Amniotic stem cell (primary cell): ENCODE data around the gene EML1.

Source experiments
- DNase-seq: peaks from one replicate; lab custom pipeline; 2025; lab: John Stamatoyannopoulos, UW

Gene EML1

GRCh38 chr14:99805757-99806439 lies 12.7 kb downstream of the EML1 start:
- DNase-seq = no peak

GRCh38 chr14:99806836-99807235 lies 13.6 kb downstream of the EML1 start:
- DNase-seq = no peak

GRCh38 chr14:99807413-99808153 lies 14.4 kb downstream of the EML1 start:
- no peak for DNase-seq

GRCh38 chr14:99808154-99808505 lies 14.9 kb downstream of the EML1 start:
- no peak for DNase-seq

GRCh38 chr14:99808515-99808914 lies 15.3 kb downstream of the EML1 start:
- DNase-seq = no peak

GRCh38 chr14:99809360-99809759 lies 16.1 kb downstream of the EML1 start:
- no peak for DNase-seq

GRCh38 chr14:99809859-99810558 lies 16.8 kb downstream of the EML1 start:
- DNase-seq = no peak

GRCh38 chr14:99810559-99810874 lies 17.3 kb downstream of the EML1 start:
- no peak for DNase-seq

- DNase-seq = no peak
Measured at GRCh38 chr14:99812096-99812750, 19.0 kb downstream of the EML1 start.

- no peak for DNase-seq
Measured at GRCh38 chr14:99812892-99813291, 19.7 kb downstream of the EML1 start.

- no peak for DNase-seq
Measured at GRCh38 chr14:99815696-99816095, 22.5 kb downstream of the EML1 start.

GRCh38 chr14:99816217-99816616 lies 23.0 kb downstream of the EML1 start:
- DNase-seq = no peak

GRCh38 chr14:99816642-99817041 lies 23.4 kb downstream of the EML1 start:
- DNase-seq = no peak

- no peak for DNase-seq
Measured at GRCh38 chr14:99817331-99817730, 24.1 kb downstream of the EML1 start.

- no peak for DNase-seq
Measured at GRCh38 chr14:99818503-99819036, 25.4 kb downstream of the EML1 start.

- DNase-seq = no peak
Measured at GRCh38 chr14:99819514-99819913, 26.3 kb downstream of the EML1 start.

GRCh38 chr14:99820702-99821331 lies 27.6 kb downstream of the EML1 start:
- no peak for DNase-seq

GRCh38 chr14:99821519-99822508 lies 28.6 kb downstream of the EML1 start:
- DNase-seq = no peak

- no peak for DNase-seq
Measured at GRCh38 chr14:99822800-99823455, 29.7 kb downstream of the EML1 start.

GRCh38 chr14:99824776-99825175 lies 31.6 kb downstream of the EML1 start:
- no peak for DNase-seq
